ENCODE results near the gene CYSTM1.

DNA sequence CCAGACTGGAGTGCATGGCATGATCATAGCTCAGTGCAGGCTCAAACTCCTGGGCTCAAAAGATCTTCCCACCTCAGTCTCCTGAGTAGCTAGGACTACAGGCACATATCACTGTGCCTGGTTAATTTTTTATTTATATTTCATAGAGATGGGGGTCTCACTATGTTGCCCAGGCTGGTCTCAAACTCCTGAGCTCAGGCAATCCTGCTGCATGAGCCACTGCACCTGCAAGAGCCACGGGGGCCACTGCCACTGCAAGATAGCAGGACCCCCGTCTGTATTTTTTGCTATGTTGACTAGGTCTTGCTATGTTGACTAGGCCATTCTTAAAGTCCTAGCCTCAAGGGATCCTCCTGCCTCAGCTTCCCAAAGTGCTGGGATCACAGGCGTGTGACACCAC lies 6.5 kb downstream of the CYSTM1 start:
- TF ChIP-seq, protein P1, sequence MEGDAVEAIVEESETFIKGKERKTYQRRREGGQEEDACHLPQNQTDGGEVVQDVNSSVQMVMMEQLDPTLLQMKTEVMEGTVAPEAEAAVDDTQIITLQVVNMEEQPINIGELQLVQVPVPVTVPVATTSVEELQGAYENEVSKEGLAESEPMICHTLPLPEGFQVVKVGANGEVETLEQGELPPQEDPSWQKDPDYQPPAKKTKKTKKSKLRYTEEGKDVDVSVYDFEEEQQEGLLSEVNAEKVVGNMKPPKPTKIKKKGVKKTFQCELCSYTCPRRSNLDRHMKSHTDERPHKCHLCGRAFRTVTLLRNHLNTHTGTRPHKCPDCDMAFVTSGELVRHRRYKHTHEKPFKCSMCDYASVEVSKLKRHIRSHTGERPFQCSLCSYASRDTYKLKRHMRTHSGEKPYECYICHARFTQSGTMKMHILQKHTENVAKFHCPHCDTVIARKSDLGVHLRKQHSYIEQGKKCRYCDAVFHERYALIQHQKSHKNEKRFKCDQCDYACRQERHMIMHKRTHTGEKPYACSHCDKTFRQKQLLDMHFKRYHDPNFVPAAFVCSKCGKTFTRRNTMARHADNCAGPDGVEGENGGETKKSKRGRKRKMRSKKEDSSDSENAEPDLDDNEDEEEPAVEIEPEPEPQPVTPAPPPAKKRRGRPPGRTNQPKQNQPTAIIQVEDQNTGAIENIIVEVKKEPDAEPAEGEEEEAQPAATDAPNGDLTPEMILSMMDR (IDR thresholded peaks at IDR 0.05) = no peak
- no peak for TF ChIP-seq POLR2A (IDR thresholded peaks at IDR 0.05)
- TF ChIP-seq EP300 (IDR thresholded peaks at IDR 0.05) = no peak
